SK-N-DZ (cell line): ENCODE data around the gene CYP19A1.
A peak's percentile ranks its signal among the peaks of the same experiment; 100 is the strongest.
"Not testable (repeated sequence)": the region's sequence is repeated elsewhere in the genome, so short reads cannot be mapped to it uniquely, and the experiment has no call there.

Experiments used
- DNase-seq: peaks from one replicate; pipeline ENCODE4 v3.0.0-alpha.2; 2015; ENCODE audit warnings: low spot score

Gene CYP19A1

GRCh38 chr15:51212909-51213308 is 125.5 kb downstream of the CYP19A1 start:
- no peak for DNase-seq

- no peak for DNase-seq
Observed at GRCh38 chr15:51212239-51212638, 126.2 kb downstream of the CYP19A1 start.

- no peak for DNase-seq
Observed at GRCh38 chr15:51205050-51205975, 133.1 kb downstream of the CYP19A1 start.

- no peak for DNase-seq
Observed at GRCh38 chr15:51203797-51204196, 134.6 kb downstream of the CYP19A1 start.

GRCh38 chr15:51202783-51203182 is 135.6 kb downstream of the CYP19A1 start:
- no peak for DNase-seq

- no peak for DNase-seq
Observed at GRCh38 chr15:51201581-51201980, 136.8 kb downstream of the CYP19A1 start.

GRCh38 chr15:51200792-51201191 is 137.6 kb downstream of the CYP19A1 start:
- DNase-seq: no peak

GRCh38 chr15:51199541-51199940 is 138.9 kb downstream of the CYP19A1 start:
- no peak for DNase-seq

- DNase-seq: no peak
Observed at GRCh38 chr15:51198701-51199232, 139.6 kb downstream of the CYP19A1 start.

GRCh38 chr15:51195459-51195858 is 142.9 kb downstream of the CYP19A1 start:
- no peak for DNase-seq

GRCh38 chr15:51193979-51194378 is 144.4 kb downstream of the CYP19A1 start:
- no peak for DNase-seq

- no peak for DNase-seq
Observed at GRCh38 chr15:51193526-51193925, 144.9 kb downstream of the CYP19A1 start.

- peak; percentile 64 for DNase-seq
Observed at GRCh38 chr15:51192521-51193280, 145.7 kb downstream of the CYP19A1 start.

GRCh38 chr15:51191766-51192165 is 146.6 kb downstream of the CYP19A1 start:
- no peak for DNase-seq

- DNase-seq: no peak
Observed at GRCh38 chr15:51191072-51191670, 147.2 kb downstream of the CYP19A1 start.

GRCh38 chr15:51190424-51191068 is 147.8 kb downstream of the CYP19A1 start:
- DNase-seq: no peak

- DNase-seq: no peak
Observed at GRCh38 chr15:51189669-51190385, 148.6 kb downstream of the CYP19A1 start.

- DNase-seq: not testable (repeated sequence)
Observed at GRCh38 chr15:51188791-51189190, 149.6 kb downstream of the CYP19A1 start.

- no peak for DNase-seq
Observed at GRCh38 chr15:51186891-51187290, 151.5 kb downstream of the CYP19A1 start.

- DNase-seq: no peak
Observed at GRCh38 chr15:51186181-51186705, 152.2 kb downstream of the CYP19A1 start.
